HG02885 (cell line): ENCODE results near the gene SNAPC5.
"Not testable (repeated sequence)": the region's sequence is repeated elsewhere in the genome, so short reads cannot be mapped to it uniquely, and the experiment has no call there.

Experiments used
- ATAC-seq: cut with Tn5 transposase; IDR thresholded peaks from one replicate; pipeline ENCODE4 v1.9.1; 2021; ENCODE audit warnings: mild to moderate bottlenecking; ENCODE audit not compliant: unreplicated experiment, poor library complexity

Gene SNAPC5, protein sequence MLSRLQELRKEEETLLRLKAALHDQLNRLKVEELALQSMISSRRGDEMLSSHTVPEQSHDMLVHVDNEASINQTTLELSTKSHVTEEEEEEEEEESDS

DNA sequence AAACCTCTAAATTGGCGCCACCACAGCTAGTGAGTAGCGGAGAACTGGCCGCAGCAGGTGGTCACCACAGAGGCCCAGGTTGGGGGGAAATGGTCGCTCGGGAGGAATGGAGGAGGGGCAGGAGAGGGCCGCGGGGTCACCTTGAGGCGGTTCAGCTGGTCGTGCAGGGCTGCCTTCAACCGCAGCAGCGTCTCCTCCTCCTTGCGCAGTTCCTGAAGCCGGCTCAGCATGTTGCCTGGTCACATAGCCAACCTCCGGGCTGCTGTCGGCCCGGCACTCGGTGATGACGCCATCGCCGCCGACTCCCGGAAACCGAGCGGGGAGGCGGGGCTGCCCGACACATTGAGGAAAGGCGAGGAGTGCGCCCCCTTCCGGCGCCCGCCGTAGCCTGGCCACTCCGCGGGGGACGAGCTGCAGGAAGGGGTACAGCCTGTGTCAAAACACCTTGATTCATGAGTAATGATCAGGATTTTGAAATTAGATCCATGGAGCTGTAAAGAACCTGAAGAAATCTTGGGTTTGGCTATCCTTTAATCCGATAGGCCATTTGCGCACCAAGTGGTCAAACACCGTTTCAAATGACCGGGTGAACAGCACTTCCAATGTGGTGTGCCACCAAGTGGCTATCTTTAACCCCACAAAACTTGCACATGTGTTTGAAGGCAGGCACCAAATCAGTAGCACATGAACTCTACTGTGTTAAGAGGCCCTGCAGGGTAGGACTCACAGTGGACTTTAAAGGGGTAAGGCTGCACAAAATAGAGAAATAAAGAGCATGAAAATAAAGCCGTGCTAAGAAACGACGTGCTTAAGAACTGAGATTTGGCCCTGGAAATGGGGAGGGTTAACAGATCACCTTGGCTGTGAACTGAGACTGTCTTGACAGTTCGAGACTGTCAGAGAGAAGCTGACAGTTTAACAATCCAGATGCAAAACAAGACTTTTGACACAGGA, at the start of gene SNAPC5:
Gene SNAPC5 (minus strand): TSS at position 261 of the 954 bp plus-strand sequence. CDS start 31 bp downstream, at position 230.
- peak; percentile 89 for ATAC-seq

DNA sequence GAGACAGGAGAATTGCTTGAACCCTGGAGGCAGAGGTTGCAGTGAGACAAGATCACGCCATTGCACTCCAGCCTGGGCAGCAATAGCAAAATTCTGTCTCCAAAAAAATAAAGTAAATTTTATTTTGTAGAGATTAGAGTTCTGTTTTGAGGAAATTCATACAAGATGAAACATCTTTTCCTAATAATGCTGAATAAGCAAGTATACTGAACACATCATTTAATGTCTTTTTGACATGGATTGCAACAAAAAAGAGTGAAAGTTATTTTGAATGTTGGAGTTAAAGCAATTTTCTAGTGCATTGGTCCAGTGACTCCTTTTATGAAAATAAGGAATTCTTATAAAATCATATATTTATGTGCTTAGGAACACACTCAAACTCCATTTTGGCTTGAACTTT, 47.7 kb upstream of the SNAPC5 start:
- ATAC-seq = no peak

DNA sequence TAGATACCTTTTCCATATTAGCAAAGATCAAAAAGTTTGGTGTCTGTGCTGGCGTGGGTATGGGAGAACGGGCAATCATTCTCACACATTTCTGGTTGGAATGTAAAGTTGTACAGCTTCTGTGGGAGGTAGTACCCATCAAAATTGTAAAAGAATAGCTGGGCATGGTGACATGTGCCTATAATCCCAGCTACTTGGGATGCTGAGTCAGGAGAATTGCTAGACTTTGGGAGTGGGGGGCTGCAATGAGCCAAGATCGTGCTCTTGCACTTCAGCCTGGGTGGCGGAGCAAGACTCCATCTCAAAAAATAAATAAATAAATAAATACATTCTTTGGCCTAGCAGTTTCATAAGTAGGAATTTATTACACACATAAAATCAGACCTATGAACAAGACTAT, 45.3 kb upstream of the SNAPC5 start:
- ATAC-seq = no peak

DNA sequence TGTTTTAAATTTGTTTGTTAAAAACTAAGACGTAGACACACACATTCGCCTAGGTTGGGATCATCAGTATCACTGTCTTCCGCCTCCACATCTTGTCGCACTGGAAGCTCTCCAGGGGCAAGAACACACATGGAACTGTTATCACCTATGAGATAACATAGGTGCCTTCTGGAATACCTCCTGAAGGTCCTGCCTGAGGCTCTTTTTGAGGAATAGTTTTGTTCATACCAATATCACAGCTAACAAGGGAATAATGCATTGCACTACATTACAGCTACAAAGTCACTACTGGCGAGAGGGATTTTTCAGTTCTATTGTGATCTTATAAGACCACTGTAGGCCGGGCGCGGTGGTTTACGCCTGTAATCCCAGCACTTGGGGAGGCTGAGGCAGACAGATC, 37.5 kb upstream of the SNAPC5 start:
- ATAC-seq = no peak

DNA sequence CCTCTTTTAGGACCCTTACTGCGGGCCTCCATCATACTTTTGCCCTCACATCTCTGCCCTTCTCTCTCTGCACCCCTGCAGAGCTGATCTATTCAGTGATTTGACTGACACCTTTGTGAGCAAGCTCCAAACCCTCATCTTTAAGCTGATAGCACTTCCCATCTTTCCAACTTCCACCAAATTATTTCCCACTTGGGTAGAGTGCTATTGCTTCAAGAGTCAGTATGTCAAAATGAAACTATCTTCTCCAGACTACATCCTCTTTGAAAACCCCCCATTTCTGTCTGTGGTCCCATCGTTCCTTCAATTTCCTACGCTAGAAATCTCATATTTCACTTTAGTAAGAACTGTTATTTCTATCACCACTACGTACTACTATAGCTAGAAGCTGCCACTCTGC, 27.3 kb upstream of the SNAPC5 start:
- no peak for ATAC-seq

DNA sequence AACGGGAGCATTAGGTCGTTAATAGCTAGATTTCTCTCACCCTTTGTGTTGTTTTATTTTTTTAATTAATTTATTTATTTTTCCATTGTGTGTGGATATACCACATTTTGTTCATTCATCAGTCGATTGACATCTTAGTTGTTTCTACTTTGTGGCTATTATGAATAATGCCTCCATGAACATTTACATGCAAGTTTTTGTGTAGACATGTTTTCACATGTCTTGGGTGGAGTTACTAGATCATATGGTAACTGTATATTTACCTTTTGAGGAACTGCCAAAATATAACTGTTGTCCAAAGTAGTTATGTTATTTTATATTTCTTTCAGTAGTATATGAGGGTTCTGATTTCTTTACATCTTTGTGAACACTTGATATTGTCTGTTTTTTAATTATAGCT, 26.4 kb upstream of the SNAPC5 start:
- no peak for ATAC-seq

DNA sequence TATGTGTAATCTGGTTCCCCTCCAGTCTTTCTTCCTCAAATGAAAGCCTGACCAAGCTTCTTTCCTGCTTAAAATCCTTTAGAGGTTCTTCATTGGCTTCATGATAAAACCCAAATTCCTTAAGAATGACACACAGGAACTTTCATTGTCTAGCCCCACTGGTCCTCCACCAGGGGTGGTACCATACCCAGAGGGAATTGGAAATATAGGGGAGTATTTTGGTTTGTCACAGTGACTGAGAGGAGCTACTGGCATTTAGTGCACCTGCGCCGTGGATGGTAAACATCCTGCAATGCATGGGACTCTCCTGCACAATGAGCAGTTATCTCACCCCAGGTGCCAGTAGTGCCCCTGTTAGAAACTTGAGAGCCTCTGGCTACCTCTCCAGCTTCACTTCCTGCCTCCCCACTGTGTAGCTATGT, 18.4 kb upstream of the SNAPC5 start:
- no peak for ATAC-seq

DNA sequence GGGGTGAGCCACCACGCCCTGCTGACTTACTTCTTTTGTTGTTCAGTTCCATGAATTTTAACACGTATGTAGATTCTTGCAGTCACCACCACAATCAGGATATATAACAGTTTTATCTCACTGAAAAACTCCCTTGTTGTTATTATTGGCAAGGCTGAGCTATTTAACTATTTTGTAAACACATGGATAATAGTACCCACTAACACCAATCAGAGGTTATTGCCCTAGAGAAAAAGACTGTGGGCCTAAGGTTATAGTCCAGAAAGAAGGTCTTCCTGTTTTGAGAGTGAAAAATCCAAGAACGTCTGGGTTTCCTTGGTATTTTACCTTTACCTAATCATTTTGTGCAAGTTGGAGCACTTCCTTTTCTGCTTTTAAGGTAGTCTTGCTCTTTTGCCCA, 17.0 kb upstream of the SNAPC5 start:
- ATAC-seq = no peak

DNA sequence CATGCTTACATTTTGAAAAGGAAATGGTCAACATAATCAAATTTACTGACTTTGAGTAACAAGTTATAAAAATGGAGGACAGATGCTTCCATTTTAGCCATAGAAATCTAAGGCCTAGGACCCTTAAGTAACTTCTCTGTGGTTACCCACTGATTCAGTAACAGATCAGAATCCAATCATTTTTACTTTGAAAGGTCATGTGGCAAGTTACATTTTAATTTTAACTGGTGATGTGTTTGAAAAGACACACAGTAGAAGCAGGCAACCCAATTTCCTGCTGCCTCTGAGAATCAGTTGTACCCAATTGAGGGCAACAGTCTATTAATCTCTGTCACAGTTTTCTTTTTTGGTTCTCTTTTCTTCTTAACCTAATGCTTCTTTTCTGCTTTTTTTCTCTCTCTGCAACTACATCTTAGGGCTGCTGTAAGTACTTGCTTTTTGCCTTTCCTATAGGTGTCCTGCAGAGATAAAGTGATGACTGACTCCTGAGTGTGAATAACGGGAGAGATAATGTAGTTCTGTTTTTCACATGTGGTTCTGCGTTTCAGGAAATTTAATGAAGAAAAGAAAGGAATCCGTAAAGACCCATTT, 10.8 kb upstream of the SNAPC5 start:
- ATAC-seq = no peak

DNA sequence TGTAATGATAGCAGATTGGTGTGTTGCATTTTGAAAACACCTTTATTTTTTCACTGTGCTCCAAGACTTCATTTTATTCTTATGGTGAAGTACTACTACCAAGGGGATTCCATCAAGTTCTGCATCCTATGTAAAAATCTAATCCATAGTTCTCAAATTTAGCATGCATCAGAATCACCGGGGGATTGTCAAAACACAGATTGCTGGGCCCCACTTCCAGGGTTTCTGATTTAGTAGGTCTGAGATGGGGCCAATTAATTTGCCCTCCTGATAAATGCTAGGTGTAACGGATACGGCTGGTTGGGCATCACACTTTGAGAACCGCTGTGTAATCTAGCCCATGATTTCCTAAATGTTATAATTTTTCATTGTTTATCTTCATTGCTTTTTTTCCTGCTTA, 8.3 kb upstream of the SNAPC5 start:
- no peak for ATAC-seq

DNA sequence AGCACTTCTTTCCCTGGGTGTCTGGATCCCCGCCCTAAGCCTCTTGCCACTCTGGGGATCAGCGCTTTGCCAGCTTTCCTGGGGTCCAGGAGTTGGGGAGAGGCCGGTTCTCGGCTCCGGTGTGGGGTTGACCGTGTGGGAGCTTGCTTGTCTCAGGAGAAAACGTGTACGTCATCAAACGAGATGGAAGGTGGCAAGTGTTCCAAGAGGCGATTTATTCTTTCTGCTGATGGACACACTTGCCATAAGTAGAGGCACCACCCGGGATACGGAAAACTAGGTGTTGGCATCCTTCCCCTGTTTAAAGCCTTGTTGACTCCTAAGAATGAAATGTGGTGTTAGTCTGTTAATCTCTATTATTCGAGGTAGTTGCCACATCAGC, 7.9 kb upstream of the SNAPC5 start:
- peak; percentile 31 for ATAC-seq

DNA sequence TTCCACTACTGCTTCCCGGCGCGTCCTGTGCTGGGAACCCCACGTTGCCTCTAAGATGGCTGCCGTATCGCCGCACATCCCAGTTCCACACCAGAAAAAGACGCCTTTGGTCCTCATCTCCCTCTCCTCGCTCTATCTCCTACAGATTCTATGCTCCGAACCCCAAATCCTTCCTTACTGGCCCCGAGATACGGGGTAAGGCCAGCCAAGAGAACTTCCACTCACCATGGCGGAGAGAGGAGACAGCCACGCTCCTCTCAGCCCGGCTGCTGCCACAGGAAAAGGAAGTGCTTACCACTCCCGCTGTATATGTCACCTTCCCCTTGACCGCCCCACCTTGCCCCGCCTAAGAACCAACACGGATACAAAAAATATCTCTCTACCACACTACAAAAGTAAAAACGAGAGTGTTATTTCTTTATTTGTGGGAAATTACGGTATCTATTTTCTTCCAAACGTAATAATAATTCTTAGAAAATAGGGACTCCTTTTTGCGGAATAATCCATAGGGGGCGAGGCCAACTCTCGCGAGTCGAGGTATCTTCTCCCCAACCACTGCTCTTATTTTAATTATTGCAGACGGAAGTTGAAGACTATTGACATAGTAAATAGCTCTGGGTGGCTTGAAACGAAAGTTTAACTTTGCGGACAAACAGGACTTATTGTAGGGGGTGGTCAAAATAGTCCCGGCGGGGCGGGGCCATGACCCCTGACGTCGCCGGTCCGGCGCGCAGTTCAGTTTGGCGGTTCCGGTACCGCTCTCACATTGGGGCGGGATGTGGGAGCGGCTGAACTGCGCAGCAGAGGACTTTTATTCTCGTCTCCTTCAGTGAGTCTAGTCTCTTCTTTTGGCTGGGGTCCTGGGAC, 7.2 kb upstream of the SNAPC5 start, which contains the start of the genes RPL4 and ZWILCH:
Gene RPL4 (minus strand): TSS at position 293 of the 867 bp plus-strand sequence. CDS start 65 bp downstream, at position 228.
Gene ZWILCH (plus strand): TSS at position 764 of the 867 bp plus-strand sequence. CDS start 13 bp downstream, at position 777.
- peak; percentile 75 for ATAC-seq

DNA sequence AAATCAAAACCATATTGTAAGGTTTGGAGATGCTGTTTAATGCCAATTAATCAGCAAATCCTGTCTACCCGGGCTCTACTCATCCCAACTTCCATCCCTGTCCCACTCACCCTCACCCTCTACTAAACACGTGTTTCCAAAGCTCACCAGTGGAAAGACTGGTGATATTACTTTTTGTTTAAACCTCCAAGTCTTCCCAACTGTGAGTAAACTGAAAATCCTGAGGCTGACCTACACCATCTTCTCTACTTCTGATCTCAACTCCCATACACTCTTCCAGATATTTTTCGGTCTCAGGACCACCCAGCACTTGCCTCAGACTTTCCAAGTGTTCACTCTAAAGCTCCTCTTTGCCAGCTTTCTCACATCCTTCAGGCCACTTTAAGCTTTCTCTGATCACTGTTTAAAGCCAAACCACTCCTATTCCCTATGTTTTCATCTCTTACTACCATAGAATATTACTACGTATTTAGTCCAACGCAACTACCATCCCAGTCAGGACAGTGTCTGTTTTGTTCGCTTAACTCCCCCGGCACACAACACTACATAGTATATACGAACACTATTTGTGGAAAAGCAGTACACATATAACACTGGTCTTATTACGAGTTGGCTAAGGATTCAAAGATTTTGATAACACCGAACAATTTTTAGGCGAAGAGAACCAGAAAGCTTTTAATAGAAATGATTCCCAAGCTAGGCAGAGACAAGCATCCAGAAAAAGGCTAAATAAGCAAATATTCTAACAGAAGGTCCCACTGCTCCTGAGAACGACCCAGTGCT, 6.4 kb upstream of the SNAPC5 start:
- ATAC-seq = no peak

DNA sequence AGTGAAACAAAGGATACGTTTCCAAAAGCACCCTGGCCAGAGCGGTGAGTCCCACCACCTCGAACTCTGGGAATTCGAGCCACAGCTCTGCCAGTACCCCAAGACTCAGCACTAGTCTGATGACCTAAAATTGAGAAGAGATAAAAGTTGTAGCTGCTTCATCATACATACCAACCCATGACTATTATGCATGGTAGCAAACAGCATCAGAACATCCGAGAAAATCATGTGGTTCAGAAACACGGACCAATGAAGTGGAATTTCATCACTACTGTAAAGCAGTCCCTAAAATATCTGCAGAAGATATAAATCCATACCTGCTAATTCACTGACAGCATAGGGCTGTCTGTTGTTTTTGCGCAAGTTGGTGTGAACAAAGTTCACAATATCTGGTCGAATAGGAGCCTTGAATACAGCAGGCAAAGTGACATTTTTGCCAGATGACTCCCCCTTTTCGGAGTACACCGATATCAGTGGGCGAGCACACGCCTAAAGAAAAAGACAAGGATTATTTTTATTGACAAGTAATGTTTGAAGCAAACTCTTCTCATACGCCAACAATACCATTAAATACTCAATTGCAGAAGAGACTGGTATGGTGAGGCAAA, 5.6 kb upstream of the SNAPC5 start:
- ATAC-seq = not testable (repeated sequence)

DNA sequence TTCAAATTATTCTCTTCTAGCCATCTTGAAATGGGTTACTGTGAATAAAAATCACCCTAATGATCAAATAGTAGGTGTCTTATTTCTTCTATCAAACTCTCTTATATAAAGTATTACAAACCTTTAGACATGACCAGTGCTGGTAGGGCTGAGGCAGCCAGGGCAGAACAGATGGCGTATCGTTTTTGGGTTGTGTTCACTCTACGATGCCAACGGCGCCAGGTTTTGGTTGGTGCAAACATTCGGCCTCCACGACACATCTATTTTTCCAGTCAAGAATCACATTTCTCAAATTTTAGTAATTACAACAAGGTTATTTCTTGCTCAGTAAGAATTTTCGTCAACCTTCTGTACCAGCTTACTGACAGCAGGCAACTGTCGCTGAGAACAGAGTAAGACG, 4.9 kb upstream of the SNAPC5 start:
- no peak for ATAC-seq

DNA sequence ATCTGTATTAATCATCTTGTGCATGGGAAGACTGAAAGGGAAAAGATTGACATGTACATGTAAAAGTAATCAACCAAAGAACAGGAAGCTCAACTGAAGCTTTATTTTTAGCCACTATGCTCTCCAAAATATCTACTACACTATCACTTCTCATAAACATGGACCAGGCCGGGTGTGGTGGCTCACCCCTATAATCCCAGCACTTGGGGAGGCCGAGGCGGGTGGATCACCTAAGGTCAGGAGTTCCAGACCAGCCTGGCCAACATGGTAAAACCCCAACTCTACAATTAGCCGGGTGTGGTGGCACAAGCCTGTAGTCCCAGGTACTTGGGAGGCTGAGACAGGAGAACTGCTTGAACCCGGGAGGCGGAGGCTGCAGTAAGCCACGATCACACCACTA, 2.8 kb upstream of the SNAPC5 start:
- ATAC-seq = not testable (repeated sequence)

DNA sequence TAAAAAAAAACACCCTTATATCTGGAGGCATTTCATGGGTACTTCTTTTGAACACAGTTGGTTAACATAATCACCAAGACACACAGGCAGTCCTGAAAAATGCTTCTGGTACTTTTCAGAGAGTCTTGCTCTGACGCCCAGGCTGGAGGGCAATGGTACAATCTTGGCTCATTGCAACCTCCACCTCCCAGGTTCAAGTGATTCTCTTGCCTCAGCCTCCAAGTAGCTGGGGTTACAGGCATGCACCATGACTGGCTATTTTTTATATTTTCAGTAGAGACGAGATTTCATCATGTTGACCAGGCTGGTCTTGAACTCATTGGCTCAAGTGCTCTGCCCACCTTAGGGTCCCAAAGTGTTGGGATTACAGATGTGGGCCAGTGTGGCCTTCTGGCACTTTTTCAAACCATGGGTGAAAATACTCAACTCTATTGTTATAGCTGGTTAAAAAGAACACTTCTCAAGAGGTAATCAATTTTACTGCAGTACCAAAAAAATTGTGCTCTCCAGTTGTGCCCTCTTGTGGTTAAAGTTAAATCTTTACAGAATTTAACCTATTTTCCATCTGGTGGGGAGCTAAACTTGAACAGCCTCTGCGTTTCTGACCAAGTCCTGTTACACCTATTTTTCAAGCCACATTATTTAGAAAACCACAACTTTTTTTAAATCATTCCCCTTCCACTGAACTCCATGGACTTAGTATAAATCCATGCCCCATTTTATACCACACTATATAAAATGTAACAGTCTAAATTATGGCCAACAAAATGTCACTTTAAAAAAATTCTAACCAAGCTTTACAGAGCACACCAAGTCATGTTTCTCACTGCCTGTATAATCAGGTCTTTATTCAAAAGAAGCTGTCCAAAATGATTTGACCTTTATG, 1.2 kb upstream of the SNAPC5 start:
- no peak for ATAC-seq

DNA sequence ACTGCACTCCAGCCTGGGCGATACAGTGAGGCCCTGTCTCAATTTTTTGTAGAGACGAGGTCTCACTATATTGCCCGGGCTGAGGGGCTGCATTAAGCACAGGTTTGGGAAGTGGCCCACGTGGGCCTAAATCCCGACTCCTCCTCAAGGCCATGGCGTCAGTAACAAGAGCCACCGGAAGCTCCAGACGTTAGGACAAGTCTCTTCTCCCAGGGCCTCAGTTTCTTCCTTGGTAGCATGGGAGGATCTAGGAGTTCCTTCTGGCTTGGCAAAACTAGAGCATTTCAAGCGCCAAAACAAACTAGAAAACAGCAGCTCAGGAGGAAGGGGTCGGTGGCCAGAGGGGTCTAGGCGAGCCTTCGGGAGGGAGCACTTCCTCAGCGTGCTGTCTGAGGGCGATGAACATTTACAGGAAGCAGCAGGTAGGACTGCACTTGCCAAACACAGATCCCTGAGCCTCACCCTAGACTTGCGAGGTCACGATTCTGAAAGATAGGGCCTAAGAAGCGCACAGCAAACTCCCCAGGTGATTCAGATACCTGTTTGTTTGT, 536 bp downstream of the SNAPC5 start:
- peak; percentile 12 for ATAC-seq
